ENCODE measurements around the gene RNLS.

The RNLS gene

DNA sequence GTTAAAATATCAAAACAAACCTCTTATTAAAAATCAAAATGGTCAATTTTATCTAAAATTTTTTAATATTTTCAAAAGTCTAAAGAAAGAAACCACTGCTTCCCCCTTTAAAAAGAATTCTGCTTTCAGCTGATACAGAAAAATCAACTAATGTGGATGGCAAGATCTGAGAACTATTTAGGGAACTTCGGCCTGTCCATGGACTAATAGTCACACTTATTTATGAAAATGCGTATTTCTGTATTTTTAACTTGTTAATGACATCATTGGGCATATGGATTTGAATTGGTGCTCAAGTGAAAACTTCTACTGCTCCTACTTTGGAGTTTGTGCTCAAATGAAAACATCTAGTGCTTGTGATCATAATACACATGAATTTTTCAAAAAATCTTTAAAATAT, 31.9 kb downstream of the RNLS start:
- DNase-seq = no peak

DNA sequence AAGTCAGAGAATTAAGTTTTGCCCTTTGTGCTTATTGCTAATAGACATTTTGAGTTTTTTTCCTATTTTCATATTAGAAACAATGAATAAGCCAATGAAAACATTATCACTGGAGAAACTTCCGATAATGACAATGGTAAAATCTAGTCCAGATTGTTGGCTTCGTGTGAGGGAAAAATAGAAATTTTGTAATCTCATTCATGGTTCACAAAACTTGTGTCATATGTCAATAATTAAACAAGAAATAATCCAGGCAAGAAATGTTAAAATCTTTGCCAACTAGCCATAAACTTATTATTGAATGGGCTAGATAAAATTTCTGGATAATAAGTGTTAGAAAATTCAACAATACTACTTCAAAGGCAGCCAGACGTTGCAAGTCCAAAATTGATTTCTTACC, 36.6 kb downstream of the RNLS start:
- DNase-seq = no peak

DNA sequence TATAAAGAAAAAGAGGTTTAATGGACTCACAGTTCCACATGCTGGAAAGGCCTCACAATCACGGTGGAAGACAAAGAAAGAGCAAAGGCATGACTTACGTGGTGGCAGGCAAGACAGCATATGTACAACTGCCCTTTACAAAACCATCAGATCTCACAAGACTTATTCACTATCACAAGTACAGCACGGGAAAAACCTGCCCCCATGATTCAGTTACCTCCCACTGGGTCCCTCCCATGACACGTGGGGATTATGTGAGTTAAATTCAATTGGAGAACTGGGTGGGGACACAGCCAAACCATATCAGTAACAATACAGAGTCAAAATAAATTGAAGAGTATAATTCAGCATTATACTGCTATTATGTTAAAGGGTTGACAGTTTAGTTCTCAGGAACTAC, 37.8 kb downstream of the RNLS start:
- DNase-seq = no peak

DNA sequence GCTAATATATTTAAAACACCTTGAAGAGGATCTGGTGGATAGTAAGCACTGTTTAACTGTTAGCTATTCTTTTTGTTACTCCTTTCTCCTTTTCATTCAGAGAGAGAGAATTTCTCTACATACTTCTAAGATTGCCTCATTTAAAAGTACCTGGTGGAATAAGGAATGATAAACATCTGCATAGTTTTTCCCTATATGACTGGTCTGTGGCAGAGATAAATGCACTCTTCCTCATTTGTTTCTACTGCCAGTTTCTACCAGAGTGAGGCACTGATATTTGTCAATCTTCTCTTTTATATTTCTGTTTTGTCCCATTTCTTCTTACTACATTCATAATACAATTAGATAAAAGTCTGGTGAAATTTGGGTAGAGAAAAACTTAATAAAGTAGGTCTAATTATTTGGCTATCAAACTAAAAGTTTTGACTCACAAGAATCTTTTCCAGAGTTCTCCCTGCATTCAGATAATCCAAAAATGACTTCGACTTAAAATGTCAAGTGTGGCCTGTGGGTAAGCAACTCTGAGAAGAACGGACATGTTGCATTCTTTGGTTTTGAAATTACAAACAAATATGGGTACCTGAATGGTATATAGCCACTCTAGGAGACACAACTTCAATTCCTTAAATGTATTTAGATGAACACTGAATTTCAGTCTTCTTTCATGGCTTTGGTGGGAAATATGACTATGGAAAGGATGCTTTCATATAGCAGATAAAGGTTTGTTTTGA, 38.8 kb downstream of the RNLS start:
- DNase-seq = no peak

DNA sequence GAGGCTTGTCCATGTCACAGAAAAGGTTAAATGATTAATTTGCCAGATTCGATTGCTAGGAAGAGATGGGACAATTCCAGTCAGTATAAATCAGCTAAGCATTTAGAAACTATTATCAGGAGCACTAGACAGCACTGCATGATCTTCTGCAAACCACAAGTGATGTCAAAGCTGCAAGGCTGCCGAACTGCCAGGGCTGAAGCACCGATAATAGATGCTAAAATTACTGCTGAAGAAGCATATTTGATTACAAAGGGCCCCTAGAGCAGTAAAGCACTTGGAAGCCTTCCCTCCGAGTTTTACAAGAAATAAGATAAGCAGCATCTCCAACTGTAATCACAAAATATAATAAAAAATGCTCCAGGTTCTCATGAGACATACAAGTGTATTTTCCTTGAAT, 40.6 kb downstream of the RNLS start:
- DNase-seq = no peak

DNA sequence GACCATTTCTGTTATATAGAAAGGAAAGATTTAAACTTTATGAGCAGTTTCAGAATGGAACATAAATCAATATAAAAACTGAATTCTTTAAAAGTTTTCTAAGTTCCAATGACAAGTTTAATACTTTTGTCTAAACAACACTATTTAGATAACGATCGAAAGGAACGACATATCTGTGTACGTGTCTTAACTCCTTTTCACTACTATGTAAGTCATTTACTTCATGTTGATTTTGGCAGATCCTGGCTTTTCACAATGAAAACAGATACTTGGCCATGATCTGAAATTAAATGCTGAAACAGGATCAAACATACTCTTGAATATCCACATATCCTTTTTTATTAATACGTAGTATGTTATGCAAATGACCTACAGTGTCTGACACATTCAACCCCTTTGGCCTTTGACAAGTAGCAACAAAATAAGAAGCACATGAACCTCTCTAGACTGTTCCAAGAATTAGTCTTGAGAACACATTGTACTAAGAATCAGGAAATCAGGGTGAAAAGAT, 41.9 kb downstream of the RNLS start:
- no peak for DNase-seq

DNA sequence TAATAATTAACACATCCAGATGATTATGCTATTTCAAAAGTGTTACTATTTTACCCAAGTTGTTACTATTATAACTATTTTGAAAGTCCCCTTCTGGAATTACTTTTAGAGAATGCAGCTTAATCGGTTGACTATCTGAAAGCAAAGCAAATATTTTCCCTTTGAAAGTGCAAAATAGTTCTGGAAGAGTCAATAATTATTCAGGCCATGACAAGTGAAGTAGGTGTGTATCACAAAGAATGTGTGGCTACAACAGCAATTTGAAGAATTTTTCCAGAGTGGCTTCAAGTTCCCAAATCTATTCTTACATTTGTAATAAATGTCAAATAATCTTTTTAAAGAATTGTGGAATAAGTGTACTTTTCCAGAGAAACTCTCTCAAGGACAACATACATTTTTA, 42.8 kb downstream of the RNLS start:
- no peak for DNase-seq

DNA sequence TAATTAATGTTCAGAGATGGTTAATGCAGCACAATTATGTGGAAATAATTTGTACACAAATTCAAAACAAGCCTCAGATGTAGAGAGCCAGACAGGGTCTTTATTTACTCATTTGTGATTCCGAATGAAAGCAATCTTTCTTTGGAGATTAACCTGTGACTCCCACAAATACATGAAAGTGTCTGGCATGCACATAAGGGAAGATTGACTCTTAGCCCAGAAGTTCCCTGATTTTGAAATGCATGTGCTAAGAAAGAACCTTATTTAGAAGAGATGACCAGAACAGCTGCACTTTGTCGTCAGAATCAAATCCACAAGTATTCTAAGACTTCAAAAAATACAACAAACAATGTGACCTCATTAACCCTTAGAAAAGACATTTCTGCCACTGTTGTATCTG, 45.1 kb downstream of the RNLS start:
- DNase-seq = no peak

DNA sequence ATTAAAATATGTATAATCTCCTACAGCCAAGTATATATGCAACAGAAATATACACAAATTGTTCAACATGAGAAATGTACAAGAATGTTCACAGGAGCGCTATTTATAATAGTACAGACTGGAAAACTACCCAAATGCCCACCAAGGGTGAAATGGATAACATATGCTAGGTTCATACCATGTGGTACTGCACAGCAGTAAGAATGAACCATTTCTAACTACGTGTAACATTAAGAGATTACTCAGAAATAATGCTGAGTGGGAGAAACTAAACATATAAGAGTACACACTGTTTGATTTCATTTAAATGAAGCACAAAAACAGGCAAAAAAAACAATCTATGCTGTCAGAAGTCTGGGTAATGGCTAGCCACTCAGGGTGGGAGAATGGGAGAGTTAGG, 45.8 kb downstream of the RNLS start:
- no peak for DNase-seq

DNA sequence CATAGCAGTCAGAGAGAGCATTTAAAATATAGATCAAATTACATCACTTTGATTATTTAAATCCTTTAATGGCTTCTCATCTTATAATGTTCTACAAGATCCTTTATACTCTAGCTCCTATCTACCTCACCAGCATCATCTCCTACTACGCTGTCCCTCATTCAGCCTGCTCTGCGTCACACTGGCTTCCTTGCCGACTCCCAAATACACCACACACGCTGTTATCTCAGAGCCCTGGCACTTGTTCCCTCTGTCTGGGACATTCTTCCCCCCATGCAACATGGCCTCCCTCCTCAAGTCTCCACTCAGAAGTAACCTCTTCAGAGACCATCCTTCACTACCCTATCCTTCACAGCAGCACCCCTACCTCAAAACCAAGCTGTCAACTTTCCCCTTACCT, 46.7 kb downstream of the RNLS start:
- DNase-seq = no peak

DNA sequence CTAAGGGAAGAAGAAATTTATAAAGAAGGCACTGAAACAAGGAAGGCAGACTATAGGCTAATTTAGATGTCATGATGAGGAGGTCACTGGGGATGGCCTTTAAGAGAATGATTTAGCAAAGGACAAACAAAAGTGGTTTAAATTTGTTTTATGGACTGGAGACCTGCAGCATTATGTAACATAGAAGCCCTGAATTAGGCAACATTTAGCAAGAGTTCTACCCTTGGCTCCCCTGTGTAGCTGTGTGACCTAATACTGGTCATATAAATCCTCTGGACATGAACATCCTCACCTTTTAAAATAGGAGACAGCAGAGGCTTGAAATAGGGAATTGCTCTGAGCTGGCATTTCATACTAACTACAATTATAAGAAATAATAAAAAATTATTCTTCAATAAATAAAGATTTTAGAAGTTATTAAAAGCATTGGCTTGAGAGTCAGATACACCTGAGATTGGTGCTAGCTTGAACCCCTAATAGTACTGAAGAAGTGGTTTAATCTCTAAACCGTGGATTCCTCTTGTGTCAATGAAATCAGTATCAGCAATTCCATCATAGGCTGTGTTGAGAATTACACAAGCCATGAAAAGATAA, 48.9 kb downstream of the RNLS start:
- no peak for DNase-seq

DNA sequence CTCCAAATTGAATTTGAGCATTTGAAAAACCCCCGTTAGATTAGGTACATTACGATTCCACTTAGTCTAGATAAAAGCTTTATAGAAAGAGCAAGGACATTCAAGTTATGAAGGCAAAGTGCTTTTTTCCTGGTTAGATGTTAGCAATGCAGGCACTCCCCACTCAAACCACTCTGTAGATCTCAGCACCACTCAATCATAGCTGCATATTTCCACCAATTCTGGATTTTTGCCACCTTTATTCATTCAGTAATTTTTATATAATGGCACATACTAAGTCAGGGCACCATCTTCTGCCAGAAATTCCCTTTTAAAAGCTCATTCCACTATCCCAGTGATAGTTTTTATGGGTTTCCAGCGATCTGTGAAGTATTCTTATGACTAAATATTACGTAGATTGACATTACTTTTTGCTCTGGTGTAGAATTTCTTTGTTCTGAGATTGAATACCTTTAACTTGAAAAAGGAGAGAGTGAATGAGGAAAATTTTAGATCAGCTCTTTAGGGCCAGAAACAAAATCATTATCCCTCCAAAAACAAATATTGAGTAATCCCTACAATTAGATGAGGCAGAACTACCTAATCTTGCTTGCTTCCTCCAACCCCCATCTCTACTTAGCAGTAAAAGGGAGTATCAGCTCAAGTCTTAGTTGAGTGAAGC, 51.6 kb downstream of the RNLS start:
- DNase-seq = no peak

DNA sequence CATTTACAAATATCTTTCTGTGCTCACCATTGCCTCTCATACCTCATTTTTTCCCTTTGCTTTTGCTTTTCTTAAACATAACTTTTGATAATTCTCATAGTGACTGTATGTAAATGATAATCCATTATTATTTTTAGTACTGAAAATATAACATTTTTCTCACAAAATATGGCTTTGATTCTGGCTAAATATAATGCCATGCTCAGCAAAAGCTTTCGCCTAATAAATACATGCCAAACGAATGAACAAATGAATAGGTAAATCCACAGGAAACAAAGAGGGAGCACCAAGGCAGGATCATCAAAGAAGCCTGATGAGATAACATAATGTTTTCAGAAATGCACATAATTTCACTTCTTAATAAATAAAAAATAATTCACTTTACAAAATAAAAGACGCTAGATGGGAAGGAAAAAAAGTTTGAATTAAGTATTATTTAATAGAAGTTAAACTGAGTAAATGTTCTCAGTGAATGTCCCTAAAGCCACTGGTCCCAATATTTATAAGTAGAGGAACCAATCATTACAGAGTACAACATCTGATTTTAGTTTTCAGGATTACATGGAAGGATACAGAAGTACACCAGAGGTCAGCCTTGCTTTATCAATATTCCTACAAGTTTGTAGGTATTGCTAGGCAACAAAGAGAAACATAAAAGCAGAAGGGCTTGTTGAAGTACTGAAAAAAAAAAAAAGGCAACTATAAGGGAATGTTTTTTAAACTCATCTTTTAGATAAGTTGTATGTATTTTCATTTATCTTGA, 52.3 kb downstream of the RNLS start:
- no peak for DNase-seq

DNA sequence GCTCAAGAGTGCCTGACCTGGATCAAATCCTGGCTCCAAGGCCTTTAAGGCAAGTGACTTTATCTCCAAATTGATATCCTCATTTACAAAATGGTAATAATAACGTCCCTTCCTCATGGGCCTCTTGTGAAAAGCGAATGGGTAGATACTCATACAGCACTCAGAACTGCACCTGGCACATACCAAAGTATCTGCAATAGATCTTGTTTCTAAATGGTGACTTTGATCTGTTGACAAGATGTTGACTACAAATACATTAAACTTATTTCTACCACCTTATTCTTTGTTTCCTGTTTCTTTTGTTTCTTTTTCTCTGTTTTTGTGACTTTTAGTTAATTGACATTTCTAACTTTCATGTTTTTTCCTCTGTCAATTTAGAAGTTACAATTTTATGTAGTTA, 53.0 kb downstream of the RNLS start:
- no peak for DNase-seq

DNA sequence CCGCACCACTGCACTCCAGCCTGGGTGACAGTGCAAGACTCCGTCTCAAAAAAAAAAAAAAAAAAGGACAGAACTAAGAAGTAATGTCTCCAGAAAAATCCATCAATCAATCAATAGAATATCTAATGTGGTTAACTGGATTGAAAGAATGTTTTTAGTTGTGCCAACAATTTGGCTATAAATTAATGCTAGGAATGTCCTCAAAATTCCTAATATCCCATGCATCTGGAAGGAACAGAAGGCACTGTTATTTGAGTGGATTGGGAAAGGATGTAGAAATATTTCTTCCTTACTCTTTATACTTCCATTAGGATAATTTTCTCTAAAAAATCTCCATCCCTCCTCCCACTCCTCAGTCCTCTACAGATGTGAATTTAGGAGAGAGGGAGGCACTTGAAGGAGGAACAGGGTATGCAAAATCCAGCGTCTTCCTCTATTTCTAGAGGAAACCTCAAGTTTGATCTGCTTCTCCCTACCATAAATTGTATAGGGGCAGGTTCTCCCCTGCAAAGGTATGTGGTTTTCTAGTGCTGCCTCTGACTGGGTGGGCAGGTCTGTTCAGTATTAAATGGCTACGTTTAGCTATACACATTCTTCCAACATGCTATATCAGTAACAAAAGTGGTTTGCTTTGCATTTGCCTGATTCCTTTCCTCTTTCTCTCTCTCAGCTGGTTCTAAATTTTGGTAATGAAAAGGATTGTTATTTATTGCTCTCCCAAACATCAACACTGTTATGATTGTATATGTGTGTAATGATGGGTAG, 54.1 kb downstream of the RNLS start:
- no peak for DNase-seq

DNA sequence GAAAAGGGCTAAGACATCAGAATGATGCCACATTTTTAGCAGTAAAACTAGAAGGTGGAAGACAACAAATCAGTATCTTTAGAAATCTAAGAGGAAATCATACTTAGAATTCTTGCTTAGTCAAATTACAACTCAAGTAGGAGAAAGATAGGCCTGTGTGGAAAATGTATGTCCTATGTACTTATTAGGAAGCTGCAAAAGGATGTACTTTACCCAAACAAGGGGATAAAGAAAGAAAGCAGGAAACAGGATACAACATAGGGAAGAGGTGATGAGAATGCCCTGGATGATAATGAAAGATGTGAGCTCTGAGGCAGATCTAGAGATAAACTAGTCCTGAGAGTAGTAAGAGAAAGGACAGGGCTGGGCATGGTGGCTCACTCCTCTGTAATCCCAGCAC, 54.9 kb downstream of the RNLS start:
- DNase-seq = no peak

DNA sequence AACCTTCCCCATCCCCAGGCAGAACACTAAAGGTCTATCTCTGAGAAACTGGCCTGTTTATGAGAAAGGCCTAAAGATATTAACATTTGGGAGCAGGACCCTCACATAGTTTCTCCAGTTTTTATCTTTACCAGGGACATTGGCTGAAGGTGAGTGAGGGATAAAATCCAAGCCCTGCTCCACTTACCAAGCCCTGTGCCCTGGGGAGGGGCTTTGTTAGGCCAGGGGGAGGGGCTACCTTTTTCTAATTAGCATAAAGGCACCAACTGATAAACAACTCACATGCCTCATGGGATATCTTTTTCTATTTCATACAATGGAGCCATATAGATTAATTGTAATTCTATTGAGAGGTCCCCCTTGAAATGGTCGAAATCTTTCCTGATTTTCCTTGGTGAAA, 55.9 kb downstream of the RNLS start:
- DNase-seq = no peak

DNA sequence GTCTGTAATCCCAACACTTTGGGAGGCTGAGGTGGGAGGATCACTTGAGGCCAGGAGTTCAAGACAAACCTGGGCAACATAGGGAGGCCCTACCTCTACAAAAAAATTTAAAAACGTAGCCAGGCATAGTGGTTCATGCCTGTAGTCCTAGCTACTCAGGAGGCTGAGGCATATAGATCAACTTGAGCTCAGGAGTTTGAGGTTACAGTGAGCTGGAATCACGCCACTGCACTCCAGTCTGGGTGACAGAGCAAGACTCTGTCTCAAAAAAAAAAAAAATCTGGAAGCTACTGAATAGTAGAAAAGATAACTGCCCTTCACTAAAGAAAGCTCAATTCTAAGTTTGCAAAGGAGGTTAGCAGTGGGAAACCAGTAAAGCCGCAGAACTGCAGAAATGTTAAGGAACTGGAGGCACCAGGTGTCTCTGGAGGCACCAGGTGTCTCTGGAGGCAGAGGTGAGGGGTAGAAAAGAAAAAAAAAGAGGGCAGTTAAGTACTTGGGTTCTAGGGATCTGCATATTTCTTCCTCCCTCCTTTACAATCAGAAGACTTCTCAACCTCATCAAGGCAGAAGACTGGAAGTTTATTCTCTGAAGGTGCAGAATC, 56.5 kb downstream of the RNLS start:
- DNase-seq = no peak

DNA sequence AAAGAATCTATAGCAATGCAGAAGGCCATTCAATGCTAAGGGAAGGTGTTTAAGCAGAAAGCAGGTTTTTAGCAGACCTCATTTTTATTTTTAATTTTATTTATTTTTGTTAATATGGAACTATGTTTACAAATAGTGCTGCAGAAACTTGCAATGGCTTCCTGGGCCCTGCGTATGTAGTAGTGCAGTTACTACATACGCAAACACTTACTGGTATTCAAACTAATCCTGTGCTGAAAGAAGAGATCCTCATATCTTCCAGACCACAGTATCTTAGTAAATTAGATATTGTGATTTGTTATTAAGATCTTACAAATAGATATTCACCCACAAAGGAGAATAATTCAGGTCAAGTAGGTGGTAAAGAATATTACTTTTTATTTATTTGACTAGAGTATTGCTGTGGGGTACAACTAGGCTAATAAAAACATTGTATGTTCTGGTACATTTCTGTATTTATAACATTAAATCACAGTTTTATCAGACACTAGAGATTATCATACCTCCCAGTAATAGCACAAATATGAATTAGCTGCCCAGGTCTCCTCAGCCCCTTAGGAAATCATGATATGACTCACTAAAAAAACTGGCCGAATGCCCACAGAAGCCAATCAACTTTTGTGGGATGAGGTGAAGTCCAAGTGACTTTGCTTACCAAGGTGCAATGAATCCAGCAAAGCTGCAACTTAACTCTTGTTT, 57.6 kb downstream of the RNLS start:
- DNase-seq = no peak

DNA sequence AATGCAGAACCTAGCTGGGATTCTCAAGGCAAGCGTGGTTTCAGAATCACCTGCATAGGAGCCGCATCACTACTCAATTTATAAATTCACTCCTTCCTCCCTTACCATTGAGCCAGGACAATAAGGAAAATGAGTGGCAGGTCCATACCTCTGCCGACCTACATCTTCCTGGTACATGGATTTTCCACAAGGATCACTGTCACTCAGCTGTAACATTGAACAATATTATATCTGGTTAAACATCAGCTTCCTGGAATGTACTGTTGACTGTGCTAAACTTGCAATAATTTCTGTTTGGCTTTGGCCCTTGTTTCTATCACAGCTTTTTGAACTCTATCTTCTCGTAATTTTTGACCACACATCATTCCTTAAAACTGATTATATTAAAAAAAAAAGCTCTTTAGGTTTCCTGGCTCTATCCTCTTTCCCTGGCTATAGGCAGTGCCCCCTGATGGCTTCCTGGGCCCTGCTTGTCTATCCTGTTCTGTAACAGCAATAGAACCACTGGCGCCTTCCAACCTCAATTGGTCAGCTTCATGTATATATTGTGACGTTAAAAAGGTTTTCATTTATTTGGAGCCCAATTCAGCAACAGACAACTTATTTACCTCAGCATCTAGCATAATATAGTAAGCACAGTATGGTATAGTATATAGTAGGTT, 59.2 kb downstream of the RNLS start:
- no peak for DNase-seq

DNA sequence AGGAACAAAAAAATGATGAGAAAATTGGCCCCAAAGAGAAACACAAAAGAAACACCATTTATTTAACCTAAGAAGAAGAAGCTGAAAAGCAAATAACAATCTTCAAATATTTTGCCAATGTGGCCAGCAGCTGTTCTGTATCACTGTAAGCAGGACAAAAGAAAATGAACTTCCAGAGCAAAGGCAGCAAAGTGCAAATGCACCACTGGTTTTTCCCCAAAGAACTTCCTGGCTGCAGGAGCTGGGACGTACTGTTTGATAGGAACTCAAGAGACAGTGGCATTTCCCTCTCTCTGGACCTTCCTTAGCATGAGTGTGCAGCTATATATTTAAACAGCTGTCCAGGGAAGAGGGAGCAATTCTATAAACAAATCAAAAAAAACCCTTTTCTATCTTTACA, 60.4 kb downstream of the RNLS start:
- DNase-seq = no peak
